Stimulated activated CD4-positive, alpha-beta T cell treated with anti-CD3 and anti-CD28 coated beads, Interleukin-15, amount 100 ng/mL, for 48 hours (primary cell): ENCODE measurements around the gene SDF2L1.
"Not testable (repeated sequence)": the region's sequence is repeated elsewhere in the genome, so short reads cannot be mapped to it uniquely, and the experiment has no call there.

Source experiments
- DNase-seq, 2 donors: peaks; one replicate each; pipeline ENCODE4 v3.0.0-alpha.2; 2020; ENCODE audit warnings: low read depth in 2 of 2

Gene SDF2L1

GRCh38 chr22:21686634-21687393, 44.7 kb downstream of the SDF2L1 start:
- no peak for DNase-seq

DNA sequence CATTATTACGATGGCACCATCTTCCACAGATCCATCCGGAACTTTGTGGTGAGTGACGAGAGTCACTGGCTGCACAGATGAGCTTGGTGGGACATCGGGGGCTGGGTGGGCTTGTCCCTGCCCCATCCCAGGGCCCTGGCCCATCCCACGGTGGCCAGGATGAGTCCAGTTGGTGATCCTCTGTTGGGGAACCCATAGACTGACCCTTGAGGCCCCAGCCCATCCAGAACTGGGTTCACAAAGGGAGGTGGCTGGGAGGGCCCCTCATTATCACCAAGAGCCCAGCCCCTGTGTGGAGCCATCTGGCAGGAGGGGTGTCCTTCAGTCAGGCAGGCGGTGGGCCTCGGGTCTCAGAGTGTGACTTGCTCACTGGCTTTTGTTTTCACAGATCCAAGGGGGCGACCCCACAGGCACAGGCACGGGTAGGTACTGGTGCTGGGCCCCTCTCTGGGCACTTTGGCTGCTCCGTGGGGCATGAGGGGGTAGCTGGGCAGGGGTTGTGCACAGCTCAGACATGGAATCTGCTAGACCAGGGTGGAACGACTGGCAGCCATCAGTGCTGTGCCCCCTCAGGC, 45.7 kb downstream of the SDF2L1 start:
- no peak for DNase-seq

- no peak for DNase-seq
These were observed 46.2 kb downstream of the SDF2L1 start for GRCh38 chr22:21688341-21688705.

DNA sequence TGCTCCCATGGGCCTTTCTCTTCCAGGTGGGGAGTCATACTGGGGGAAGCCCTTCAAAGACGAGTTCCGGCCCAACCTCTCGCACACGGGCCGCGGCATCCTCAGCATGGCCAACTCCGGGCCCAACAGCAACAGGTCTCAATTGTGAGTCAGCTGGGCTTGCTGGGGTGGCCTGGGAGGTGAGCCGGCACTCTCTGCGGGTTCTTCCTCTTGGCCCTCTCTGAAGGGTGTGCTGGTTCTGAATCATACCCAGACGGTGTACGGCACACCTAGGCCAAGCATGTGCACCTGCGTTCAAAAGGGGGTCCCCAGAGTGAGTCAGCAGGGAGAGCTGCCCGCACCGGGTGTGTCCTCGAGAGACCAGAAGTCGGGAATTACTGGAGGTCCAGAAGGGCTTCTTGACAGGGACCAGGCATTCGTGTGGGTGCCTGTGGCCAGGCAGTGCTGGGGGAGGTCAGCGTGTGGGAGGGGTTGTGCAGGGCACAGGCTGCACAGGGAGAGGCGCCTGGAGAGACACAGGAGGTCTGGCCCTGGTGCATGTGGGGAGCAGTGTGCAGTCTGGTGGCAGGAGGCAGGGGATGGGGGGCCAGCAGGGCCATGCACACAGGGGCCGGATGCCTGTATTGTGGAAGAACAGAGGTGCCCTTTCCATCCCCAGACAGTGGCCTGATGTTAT, 46.7 kb downstream of the SDF2L1 start:
- DNase-seq = no peak

GRCh38 chr22:21690401-21690801, 48.3 kb downstream of the SDF2L1 start:
- no peak for DNase-seq

- DNase-seq = no peak
These were observed 49.7 kb downstream of the SDF2L1 start for GRCh38 chr22:21691816-21692215.

DNA sequence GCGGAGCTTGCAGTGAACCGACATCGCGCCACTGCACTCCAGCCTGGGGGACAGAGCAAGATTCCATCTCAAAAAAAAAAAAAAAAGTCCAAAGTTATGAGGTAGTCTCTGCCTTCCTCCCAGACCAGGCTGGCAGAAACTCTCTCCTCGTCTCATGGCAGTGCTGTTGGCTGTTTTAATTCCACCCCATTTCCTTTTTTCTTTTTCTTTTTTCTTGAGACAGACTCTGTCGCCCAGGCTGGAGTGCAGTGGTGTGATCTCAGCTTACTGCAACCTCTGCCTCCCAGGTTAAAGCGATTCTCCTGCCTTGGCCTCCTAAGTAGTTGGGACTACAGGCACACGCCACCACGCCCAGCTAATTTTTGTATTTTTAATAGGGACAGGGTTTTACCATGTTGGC, 50.8 kb downstream of the SDF2L1 start:
- DNase-seq = not testable (repeated sequence)

DNA sequence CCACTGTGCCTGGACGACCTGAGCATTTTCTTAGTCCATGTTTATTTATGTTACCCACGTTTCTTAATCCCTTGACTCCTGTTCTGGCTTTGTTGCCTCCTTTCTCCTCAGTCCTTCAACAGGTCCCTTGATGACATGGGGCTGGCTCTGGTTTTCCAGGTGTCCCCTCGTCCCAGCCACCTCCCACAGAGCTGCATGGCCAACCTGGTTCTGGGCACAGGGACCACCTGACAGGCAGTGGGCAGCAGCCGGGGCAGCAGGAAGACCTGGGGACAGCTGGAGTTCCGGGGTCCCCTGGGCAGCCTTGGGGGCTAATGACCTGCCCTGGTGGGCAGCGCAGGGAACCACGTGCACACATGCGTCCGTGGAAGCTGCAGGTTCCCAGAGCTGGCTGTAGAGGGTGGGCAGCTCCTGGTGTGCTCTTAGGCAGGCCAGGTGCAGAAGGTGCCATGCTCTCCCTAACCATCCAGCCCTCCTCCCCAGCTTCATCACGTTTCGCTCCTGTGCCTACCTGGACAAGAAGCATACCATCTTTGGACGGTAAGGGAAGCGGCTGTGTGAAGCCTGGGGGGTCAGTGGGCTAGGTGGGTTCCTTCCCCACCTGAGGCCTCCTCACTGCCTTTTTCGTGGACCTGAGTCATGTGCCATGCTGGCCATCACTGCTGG, 51.4 kb downstream of the SDF2L1 start:
- DNase-seq = no peak
